H1 (cell line): ENCODE results near the gene PPP6R1. TPM values are rescaled to one million over a fixed set of nuclear protein-coding genes. Genes with fewer than 3 reads are reported as not detected.

Experiments
- CTCF ChIA-PET: fragments of 300-600 bp; sonication (Branson Sonifier 250); formaldehyde crosslinking; loops from one replicate; lab custom pipeline; 2021; ENCODE audit not compliant: partially characterized antibody; lab: Charles Lee
- POLR2A ChIA-PET: fragments of 300-600 bp; sonication (Branson Sonifier 250); formaldehyde crosslinking; loops from one replicate; lab custom pipeline; 2021; ENCODE audit warnings: inconsistent platforms; ENCODE audit not compliant: partially characterized antibody; lab: Charles Lee
- DNase-seq, 2 experiments: peaks; one replicate each; pipeline versions ENCODE4 v3.0.0 to v3.0.0-alpha.2; 2010 to 2022; ENCODE audit warnings: low spot score in 2 of 2, low read depth in 1 of 2, mixed read lengths in 1 of 2
- FAIRE-seq: peaks from 2 replicates; lab custom pipeline; 2011; peaks lifted over from hg19 to GRCh38; lab: Jason Lieb, UNC
- H2AFZ ChIP-seq: 2 replicates; pipeline ENCODE4 v1.8.1; 2012; ENCODE audit warnings: low read length, inconsistent platforms
- H2AK5ac ChIP-seq: 2 replicates; pipeline ENCODE4 v1.6.1; 2013; ENCODE audit warnings: low read depth, low read length
- H2BK120ac ChIP-seq: replicated peaks from 2 replicates; pipeline ENCODE3; 2013; ENCODE audit warnings: low read depth, low read length, inconsistent platforms
- H2BK12ac ChIP-seq: 2 replicates; pipeline ENCODE4 v1.6.1; 2013; ENCODE audit warnings: low read depth, low read length
- H2BK15ac ChIP-seq: 2 replicates; pipeline ENCODE4 v1.6.1; 2013; ENCODE audit warnings: low read length
- H2BK20ac ChIP-seq: 2 replicates; pipeline ENCODE4 v1.6.1; 2013; ENCODE audit warnings: low read length
- H2BK5ac ChIP-seq: 2 replicates; pipeline ENCODE4 v1.6.1; 2013; ENCODE audit warnings: low read depth, low read length
- H3K14ac ChIP-seq: 2 replicates; pipeline ENCODE4 v1.6.1; 2013; ENCODE audit warnings: inconsistent platforms; ENCODE audit not compliant: insufficient read length
- H3K18ac ChIP-seq: 2 replicates; pipeline ENCODE4 v1.6.1; 2013; ENCODE audit warnings: low read length; ENCODE audit errors: extremely low read depth
- H3K23ac ChIP-seq: 2 replicates; pipeline ENCODE4 v1.6.1; 2013; ENCODE audit warnings: inconsistent platforms; ENCODE audit not compliant: insufficient read length
- H3K23me2 ChIP-seq: 2 replicates; pipeline ENCODE4 v1.6.1; 2013; ENCODE audit warnings: low read depth, low read length
- H3K27ac ChIP-seq: 2 replicates; pipeline ENCODE4 v1.6.1; 2011; ENCODE audit warnings: low read depth, low read length, inconsistent platforms
- H3K27me3 ChIP-seq, 4 experiments: replicated peaks in 1 of 4; 1 replicate in 1 of 4; 2 replicates in 3 of 4; pipeline versions ENCODE4 v1.6.1 to v1.8.1; 2011 to 2013; ENCODE audit warnings: low read length in 3 of 4, mild to moderate bottlenecking in 3 of 4, inconsistent platforms in 2 of 4, mixed read lengths in 2 of 4, moderate library complexity in 1 of 4; ENCODE audit not compliant: control insufficient read depth in 3 of 4, insufficient read depth in 3 of 4; ENCODE audit errors: extremely low read depth in 1 of 4
- H3K36me3 ChIP-seq, 4 experiments: 2 replicates each; pipeline versions ENCODE4 v1.6.1 to v1.8.1; 2011 to 2013; ENCODE audit warnings: mild to moderate bottlenecking in 4 of 4, low read length in 3 of 4, moderate library complexity in 2 of 4, control low read depth in 1 of 4, inconsistent platforms in 1 of 4; ENCODE audit not compliant: insufficient read depth in 4 of 4, control insufficient read depth in 2 of 4
- H3K4ac ChIP-seq: replicated peaks from 2 replicates; pipeline ENCODE3; 2013; ENCODE audit warnings: low read length, low read depth, mixed read lengths, inconsistent platforms; ENCODE audit not compliant: insufficient read length
- H3K4me1 ChIP-seq, 4 experiments: replicated peaks in 1 of 4; 1 replicate in 1 of 4; 2 replicates in 3 of 4; pipeline versions ENCODE4 v1.6.1 to v1.8.1; 2011 to 2013; ENCODE audit warnings: low read length in 3 of 4, inconsistent platforms in 2 of 4, mixed read lengths in 1 of 4; ENCODE audit not compliant: insufficient read depth in 4 of 4, control insufficient read depth in 3 of 4
- H3K4me2 ChIP-seq, 2 experiments: 2 replicates each; pipeline versions ENCODE4 v1.6.1 to v1.8.1; 2011 to 2013; ENCODE audit warnings: low read depth in 2 of 2, low read length in 2 of 2, control low read depth in 1 of 2, inconsistent platforms in 1 of 2, mild to moderate bottlenecking in 1 of 2; ENCODE audit not compliant: insufficient read depth in 1 of 2
- H3K4me3 ChIP-seq, 4 experiments: fragments of 200-600, 300-600 bp in 1 of 4; sonication (generic), shearing (Covaris generic), sonication (Bioruptor Twin) in 1 of 4; 2 replicates each; pipeline versions ENCODE4 v1.5.1 to v1.8.1; 2011 to 2016; ENCODE audit warnings: low read length in 4 of 4, low read depth in 3 of 4, control low read depth in 2 of 4, inconsistent platforms in 2 of 4, mild to moderate bottlenecking in 2 of 4, mixed read lengths in 1 of 4, moderate library complexity in 1 of 4; ENCODE audit not compliant: insufficient read depth in 2 of 4; ENCODE audit errors: extremely low read depth in 1 of 4
- H3K56ac ChIP-seq: replicated peaks from 2 replicates; pipeline ENCODE3; 2013; ENCODE audit warnings: low read depth, mild to moderate bottlenecking, mixed read lengths, low read length, inconsistent platforms; ENCODE audit not compliant: insufficient read length
- H3K79me1 ChIP-seq: 2 replicates; pipeline ENCODE4 v1.6.1; 2013; ENCODE audit warnings: low read depth, low read length, control low read depth
- H3K79me2 ChIP-seq, 2 experiments: 2 replicates each; pipeline versions ENCODE4 v1.6.1 to v1.8.1; 2012 to 2013; ENCODE audit warnings: low read length in 2 of 2, mild to moderate bottlenecking in 2 of 2, inconsistent platforms in 1 of 2; ENCODE audit not compliant: insufficient read depth in 2 of 2, control insufficient read depth in 1 of 2
- H3K9ac ChIP-seq, 4 experiments: replicated peaks in 1 of 4; 1 replicate in 1 of 4; 2 replicates in 3 of 4; pipeline versions ENCODE4 v1.6.1 to v1.8.1; 2011 to 2013; ENCODE audit warnings: low read depth in 3 of 4, low read length in 3 of 4, control low read depth in 2 of 4, mild to moderate bottlenecking in 2 of 4, moderate library complexity in 2 of 4, inconsistent platforms in 1 of 4; ENCODE audit errors: extremely low read depth in 1 of 4
- H3K9me3 ChIP-seq, 2 experiments: 2 replicates each; pipeline versions ENCODE4 v1.6.1 to v1.8.1; 2012 to 2013; ENCODE audit warnings: mild to moderate bottlenecking in 2 of 2, moderate library complexity in 2 of 2, control low read depth in 1 of 2, inconsistent platforms in 1 of 2, low read depth in 1 of 2, low read length in 1 of 2, mixed read lengths in 1 of 2; ENCODE audit not compliant: insufficient read depth in 2 of 2
- H4K20me1 ChIP-seq, 2 experiments: replicated peaks in 1 of 2; 2 replicates each; pipeline versions ENCODE3 to v1.8.1; 2011 to 2013; ENCODE audit warnings: inconsistent platforms in 2 of 2, low read length in 2 of 2, mild to moderate bottlenecking in 1 of 2; ENCODE audit not compliant: insufficient read depth in 2 of 2, control insufficient read depth in 1 of 2
- H4K5ac ChIP-seq: 2 replicates; pipeline ENCODE4 v1.6.1; 2013; ENCODE audit warnings: low read length, low read depth, mixed read lengths, inconsistent platforms; ENCODE audit not compliant: insufficient read length
- H4K8ac ChIP-seq: 2 replicates; pipeline ENCODE4 v1.8.0; 2013; ENCODE audit warnings: mild to moderate bottlenecking, moderate library complexity, low read length, inconsistent platforms; ENCODE audit not compliant: insufficient read depth; ENCODE audit errors: extremely low read depth
- H4K91ac ChIP-seq: replicated peaks from 2 replicates; pipeline ENCODE3; 2013; ENCODE audit warnings: low read length, mixed read lengths, inconsistent platforms; ENCODE audit not compliant: insufficient read length
- BACH1 ChIP-seq: IDR thresholded peaks from 2 replicates; pipeline ENCODE4 v1.6.1; 2012; ENCODE audit warnings: low read length, improper control_type of control experiment
- BRCA1 ChIP-seq: IDR thresholded peaks from 2 replicates; pipeline ENCODE4 v1.6.1; 2012; ENCODE audit warnings: low read depth, low read length, improper control_type of control experiment
- CREB1 ChIP-seq: IDR thresholded peaks from 2 replicates; pipeline ENCODE4 v1.6.1; 2012; ENCODE audit warnings: inconsistent platforms
- HDAC6 ChIP-seq: IDR thresholded peaks from one replicate; pipeline ENCODE4 v1.7.1; 2012; ENCODE audit warnings: low read depth, mild to moderate bottlenecking, inconsistent platforms, low read length, moderate library complexity
- NANOG ChIP-seq: IDR thresholded peaks from 2 replicates; pipeline ENCODE4 v1.6.1; 2011; ENCODE audit warnings: low read length, low read depth, mild to moderate bottlenecking, inconsistent platforms; ENCODE audit not compliant: insufficient read depth, poor library complexity, severe bottlenecking
- POLR2AphosphoS5 ChIP-seq: IDR thresholded peaks from 2 replicates; pipeline ENCODE4 v1.6.1; 2011; ENCODE audit warnings: low read depth, low read length
- SIN3A ChIP-seq, 2 experiments: IDR thresholded peaks in 1 of 2; conservative IDR thresholded peaks in 1 of 2; 2 replicates each; pipeline ENCODE4 v1.6.1; 2011 to 2012; ENCODE audit warnings: low read length in 2 of 2, improper control_type of control experiment in 1 of 2, low read depth in 1 of 2, mild to moderate bottlenecking in 1 of 2
- SIRT6 ChIP-seq: IDR thresholded peaks from one replicate; pipeline ENCODE4 v1.7.1; 2012; ENCODE audit warnings: low read length, inconsistent platforms
- TEAD4 ChIP-seq: IDR thresholded peaks from 2 replicates; pipeline ENCODE4 v1.6.1; 2012; ENCODE audit warnings: low read depth, low read length, inconsistent platforms, mixed read lengths
- WGBS, 2 experiments: shearing (Covaris generic) in 1 of 2; methylation state at CpG; one replicate each; pipeline versions ENCODE4 v1.1.6 to v1.1.7; 2013 to 2015; ENCODE audit warnings: low lambda C conversion rate in 2 of 2, mixed read lengths in 2 of 2, inconsistent platforms in 1 of 2, low coverage in 1 of 2, missing lambda C conversion rate in 1 of 2; ENCODE audit not compliant: insufficient replicate concordance in 2 of 2, insufficient coverage in 1 of 2, insufficient read length in 1 of 2; ENCODE audit errors: extremely low coverage in 1 of 2, missing lambda C conversion rate in 1 of 2; 5-methylcytosine and 5-hydroxymethylcytosine counted together
- polyA plus RNA-seq, 7 experiments: library from polyadenylated mRNA; depleted of rRNA in 3 of 7; stranded (reverse) in 5 of 7; unstranded in 2 of 7; fragments of >200 nt in 5 of 7; fragments of 200-250 nt in 2 of 7; gene quantifications; 1 replicate in 5 of 7; 2 replicates in 1 of 7; 4 replicates in 1 of 7; pipeline versions ENCODE4 v1.2.1 to v1.2.3, GENCODE V29; 2011 to 2013; ENCODE audit warnings: missing spikeins in 2 of 7, mixed read lengths in 2 of 7
- total RNA-seq: library from RNA; stranded (reverse); fragmentation: NEBNext Ultra II Directional; extraction: Animal tissue kit (Norgen Biotek cat#: 25700); gene quantifications from 2 replicates; pipeline ENCODE4 v1.2.1, GENCODE V29; 2021
- TF ChIP-seq, protein P1 (sequence below), 3 experiments: IDR thresholded peaks; 1 replicate in 2 of 3; 2 replicates in 1 of 3; pipeline versions ENCODE4 v1.5.1 to v1.6.1; 2011; ENCODE audit warnings: low read length in 3 of 3, mild to moderate bottlenecking in 3 of 3, inconsistent platforms in 2 of 3, low read depth in 1 of 3, moderate library complexity in 1 of 3; ENCODE audit not compliant: insufficient read depth in 1 of 3; ENCODE audit errors: control extremely low read depth in 1 of 3

PPP6R1 gene
- total and polyA plus RNA-seq, 2 of the 8 experiments (the other 6 are each of a cell fraction or from before 2014, with no cell fraction given): 36.4 to 74.4 TPM

DNA sequence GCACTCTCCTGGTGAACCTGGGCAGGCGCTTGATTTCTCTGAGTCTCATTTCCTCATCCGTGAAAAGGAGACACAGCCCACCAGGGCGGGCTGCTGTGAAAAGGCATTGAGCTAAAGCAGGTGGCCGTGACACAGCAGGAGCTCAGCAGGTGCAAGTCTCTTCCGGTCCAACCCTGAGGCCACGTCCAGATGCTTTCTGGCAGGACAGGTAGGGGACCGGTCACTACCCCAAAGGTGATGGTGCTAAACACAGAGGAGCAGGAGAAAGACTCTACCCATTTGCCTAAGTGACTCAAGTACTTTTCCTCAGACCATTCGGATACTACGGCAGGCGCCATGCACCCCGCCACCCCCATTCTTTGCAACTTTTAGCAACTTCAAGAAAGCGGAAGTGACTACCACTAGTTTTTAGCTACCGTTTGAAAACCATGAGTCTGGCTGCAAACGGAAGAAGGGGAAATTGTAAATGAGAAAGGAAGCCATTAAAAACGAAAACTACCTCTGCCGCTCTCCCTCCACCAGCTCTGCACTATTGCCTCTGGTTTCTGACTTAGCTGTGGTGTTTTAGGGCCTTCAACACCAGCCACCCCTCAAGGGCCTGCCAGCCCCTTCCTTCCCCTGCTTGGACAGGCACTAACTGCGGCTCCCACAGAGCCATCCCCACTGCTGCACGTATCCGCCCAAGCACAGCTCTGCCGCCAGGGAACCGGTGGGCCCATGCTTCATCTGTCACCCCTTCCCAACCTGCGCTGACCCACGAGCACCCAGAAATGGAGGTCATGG, 4.8 kb downstream of the PPP6R1 start:
- no peak overlapping the region for H3K23ac ChIP-seq
- H3K4me2 ChIP-seq: no peak overlapping the region; a peak in 2 of 4 replicates
- H3K4ac ChIP-seq: no peak overlapping the region
- H3K9ac ChIP-seq: no peak overlapping the region
- CTCF ChIA-PET: interaction anchor here (0.9 to 4.7 kb wide), 8 partner anchors 11 to 214 kb away, joined by 3 to 32 read pairs (median 4); partner anchors contain the start of gene DNAAF3
- no peak overlapping the region for H3K27ac ChIP-seq
- no peaks in the 10 kb centered on the region for H3K36me3 ChIP-seq
- peaks cover 7% of the 10 kb centered on the region; the same call in 1 of the 2 replicates for H3K23me2 ChIP-seq
- WGBS, 2 experiments: 82% methylated on average over 23 of the region's 23 CpGs; no CpG with 5 or more reads in 1 of the 2 experiments
- H4K5ac ChIP-seq: no peak overlapping the region
- no peak overlapping the region for H3K56ac ChIP-seq
- DNase-seq (no peak), FAIRE-seq (no peak)
- H2BK12ac ChIP-seq: no peak overlapping the region
- H3K79me2 ChIP-seq: peaks cover 17 to 94% of the 10 kb centered on the region in 2 experiments
- H3K79me1 ChIP-seq: peaks cover 32% of the 10 kb centered on the region
- H2BK15ac ChIP-seq: no peak overlapping the region
- no peak overlapping the region for H2BK120ac ChIP-seq
- no peaks in the 10 kb centered on the region for H3K9me3 ChIP-seq
- H2AK5ac ChIP-seq: no peak overlapping the region
- H2BK20ac ChIP-seq: no peak overlapping the region
- H3K14ac ChIP-seq: no peak overlapping the region
- no peak overlapping the region for H4K91ac ChIP-seq
- no peak overlapping the region for H3K4me3 ChIP-seq
- H3K27me3 ChIP-seq: no peaks in the 10 kb centered on the region
- H3K4me1 ChIP-seq: peaks cover 4 to 23% (median 14%) of the 10 kb centered on the region in 4 experiments; a peak in 6 of 7 replicates
- no peak overlapping the region for H2AFZ ChIP-seq
- no peak overlapping the region for H3K18ac ChIP-seq
- H4K8ac ChIP-seq: no peak overlapping the region
- peaks cover 34 to 53% of the 10 kb centered on the region in 2 experiments for H4K20me1 ChIP-seq
- peak overlapping the region; percentile 46; the same call in 1 of the 2 replicates for H2BK5ac ChIP-seq
- POLR2A ChIA-PET: interaction anchor here (1.0 to 5.0 kb wide), 6 partner anchors 13 to 153 kb away, joined by 3 to 23 read pairs (median 4); partner anchors contain the start of gene UBE2S
- TF ChIP-seq CREB1 (no peak), HDAC6 (no peak), BACH1 (no peak), SIRT6 (no peak), TEAD4 (no peak), SIN3A (conservative IDR thresholded peaks at IDR 0.05 in 1 of 2, IDR thresholded peaks at IDR 0.05 in 1 of 2; ENCODE audit: low read depth in 1 of 2, low read length in 2 of 2) (no peak), BRCA1 (no peak), NANOG (no peak), POLR2AphosphoS5 (no peak)
- TF ChIP-seq, protein P1, sequence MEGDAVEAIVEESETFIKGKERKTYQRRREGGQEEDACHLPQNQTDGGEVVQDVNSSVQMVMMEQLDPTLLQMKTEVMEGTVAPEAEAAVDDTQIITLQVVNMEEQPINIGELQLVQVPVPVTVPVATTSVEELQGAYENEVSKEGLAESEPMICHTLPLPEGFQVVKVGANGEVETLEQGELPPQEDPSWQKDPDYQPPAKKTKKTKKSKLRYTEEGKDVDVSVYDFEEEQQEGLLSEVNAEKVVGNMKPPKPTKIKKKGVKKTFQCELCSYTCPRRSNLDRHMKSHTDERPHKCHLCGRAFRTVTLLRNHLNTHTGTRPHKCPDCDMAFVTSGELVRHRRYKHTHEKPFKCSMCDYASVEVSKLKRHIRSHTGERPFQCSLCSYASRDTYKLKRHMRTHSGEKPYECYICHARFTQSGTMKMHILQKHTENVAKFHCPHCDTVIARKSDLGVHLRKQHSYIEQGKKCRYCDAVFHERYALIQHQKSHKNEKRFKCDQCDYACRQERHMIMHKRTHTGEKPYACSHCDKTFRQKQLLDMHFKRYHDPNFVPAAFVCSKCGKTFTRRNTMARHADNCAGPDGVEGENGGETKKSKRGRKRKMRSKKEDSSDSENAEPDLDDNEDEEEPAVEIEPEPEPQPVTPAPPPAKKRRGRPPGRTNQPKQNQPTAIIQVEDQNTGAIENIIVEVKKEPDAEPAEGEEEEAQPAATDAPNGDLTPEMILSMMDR (IDR thresholded peaks at IDR 0.05; ENCODE audit: control extremely low read depth in 1 of 3, insufficient read depth in 1 of 3, low read depth in 1 of 3, low read length in 3 of 3): no peak
